ENCODE results near the gene CDC37.

DNA sequence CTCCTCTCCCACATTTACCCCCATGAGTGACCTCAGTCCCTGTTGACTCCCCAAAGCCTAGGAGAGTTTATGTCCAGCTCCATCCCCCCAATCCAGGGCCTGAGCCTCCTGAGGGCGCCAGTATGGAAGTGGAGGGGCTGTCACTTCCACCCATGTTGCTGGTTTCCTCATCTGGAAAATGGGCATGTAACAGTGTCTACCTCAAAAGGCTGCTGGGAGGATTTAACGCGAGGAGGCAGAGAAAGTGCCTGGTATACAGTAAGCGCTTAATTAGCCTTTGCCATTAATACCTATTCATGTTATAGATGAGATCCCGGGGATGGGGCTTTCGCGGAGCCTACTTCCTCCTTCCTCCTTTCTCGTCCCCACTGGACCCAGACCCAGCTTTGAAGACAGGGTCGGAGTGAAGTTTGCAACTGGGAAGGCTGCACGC, 23.4 kb downstream of the CDC37 start:
- TF ChIP-seq, protein P1, sequence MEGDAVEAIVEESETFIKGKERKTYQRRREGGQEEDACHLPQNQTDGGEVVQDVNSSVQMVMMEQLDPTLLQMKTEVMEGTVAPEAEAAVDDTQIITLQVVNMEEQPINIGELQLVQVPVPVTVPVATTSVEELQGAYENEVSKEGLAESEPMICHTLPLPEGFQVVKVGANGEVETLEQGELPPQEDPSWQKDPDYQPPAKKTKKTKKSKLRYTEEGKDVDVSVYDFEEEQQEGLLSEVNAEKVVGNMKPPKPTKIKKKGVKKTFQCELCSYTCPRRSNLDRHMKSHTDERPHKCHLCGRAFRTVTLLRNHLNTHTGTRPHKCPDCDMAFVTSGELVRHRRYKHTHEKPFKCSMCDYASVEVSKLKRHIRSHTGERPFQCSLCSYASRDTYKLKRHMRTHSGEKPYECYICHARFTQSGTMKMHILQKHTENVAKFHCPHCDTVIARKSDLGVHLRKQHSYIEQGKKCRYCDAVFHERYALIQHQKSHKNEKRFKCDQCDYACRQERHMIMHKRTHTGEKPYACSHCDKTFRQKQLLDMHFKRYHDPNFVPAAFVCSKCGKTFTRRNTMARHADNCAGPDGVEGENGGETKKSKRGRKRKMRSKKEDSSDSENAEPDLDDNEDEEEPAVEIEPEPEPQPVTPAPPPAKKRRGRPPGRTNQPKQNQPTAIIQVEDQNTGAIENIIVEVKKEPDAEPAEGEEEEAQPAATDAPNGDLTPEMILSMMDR (IDR thresholded peaks at IDR 0.05) = no peak
- TF ChIP-seq EZH2phosphoT487 (IDR thresholded peaks at IDR 0.05) = no peak
- TF ChIP-seq EZH2 (IDR thresholded peaks at IDR 0.05) = no peak

Data from neural progenitor cell (in vitro differentiated cells).